ENCODE measurements around the gene ENTPD3. TPM values are rescaled to one million over a fixed set of nuclear protein-coding genes. Genes with fewer than 3 reads are reported as not detected.

The ENTPD3 gene
- total RNA-seq, 1 donor from 2014 or later: not detected

GRCh38 chr3:40470701-40471100 lies 83.7 kb downstream of the ENTPD3 start:
- POLR2A ChIA-PET: interaction anchor here (1.0 kb wide), 1 partner anchor 14 kb away, joined by 5 read pairs; the partner anchor contains the start of gene RPL14
- H3K9me3 Mint-ChIP-seq: no peaks in the 10 kb centered on the region
- ATAC-seq (ENCODE audit: low read depth) (no peak), DNase-seq (no peak)
- no peak overlapping the region for H3K4me3 Mint-ChIP-seq
- H3K27me3 Mint-ChIP-seq: no peaks in the 10 kb centered on the region
- no peak for TF ChIP-seq CTCF (IDR thresholded peaks at IDR 0.05)
- peaks cover 15% of the 10 kb centered on the region for H3K36me3 Mint-ChIP-seq (ENCODE audit: low read depth)
- CTCF ChIA-PET: no interaction called here
- H3K27ac Mint-ChIP-seq: no peak overlapping the region
- intact Hi-C loops (cut with micrococcal nuclease): no loop called here
- H3K4me1 Mint-ChIP-seq: peaks cover 2% of the 10 kb centered on the region

- DNase-seq (peak; percentile 64), ATAC-seq (ENCODE audit: low read depth) (peak; percentile 97)
- ChIA-PET POLR2A (interaction anchor here (0.6 to 3.4 kb wide), 12 partner anchors 13 to 1045 kb away, joined by 3 to 38 read pairs (median 5); partner anchors contain the start of genes CTNNB1, RPL14, ZNF620 and ZNF621), CTCF (interaction anchor here (1.0 kb wide), 1 partner anchor 49 kb away, joined by 3 read pairs; no protein-coding TSS in a partner anchor)
- H3K9me3 Mint-ChIP-seq: no peaks in the 10 kb centered on the region
- H3K36me3 Mint-ChIP-seq (ENCODE audit: low read depth): peaks cover 42% of the 10 kb centered on the region
- H3K4me3 Mint-ChIP-seq: peak within 1 kb of the TSS; percentile 93
- no peaks in the 10 kb centered on the region for H3K27me3 Mint-ChIP-seq
- peak within 1 kb of the TSS; percentile 94 for H3K27ac Mint-ChIP-seq
- TF ChIP-seq CTCF (IDR thresholded peaks at IDR 0.05): no peak
- H3K4me1 Mint-ChIP-seq: peaks cover 27% of the 10 kb centered on the region
- intact Hi-C loops (cut with micrococcal nuclease): loop anchor here (1.0 kb wide), 5 partner anchors 19 to 167 kb away; partner anchors contain the start of genes EIF1B, RPL14 and ZNF621
Observed at GRCh38 chr3:40476478-40477470, 89.8 kb downstream of the ENTPD3 start, which contains the start of gene ZNF619. TSS of gene ZNF619 (plus strand) at chr3:40477122. CDS start at chr3:40477980, 858 bp downstream.

- Mint-ChIP-seq H3K27ac (peak overlapping the region; percentile 94), H3K4me1 (peaks cover 27% of the 10 kb centered on the region), H3K36me3 (ENCODE audit: low read depth) (peaks cover 49% of the 10 kb centered on the region), H3K4me3 (peak overlapping the region; percentile 93), H3K9me3 (no peaks in the 10 kb centered on the region), H3K27me3 (no peaks in the 10 kb centered on the region)
- ChIA-PET POLR2A (interaction anchor here (1.2 to 3.4 kb wide), 7 partner anchors 17 to 721 kb away, joined by 4 to 38 read pairs (median 7); partner anchors contain the start of genes CTNNB1, RPL14, ZNF620 and ZNF621), CTCF (no interaction called here)
- ATAC-seq (ENCODE audit: low read depth) (no peak), DNase-seq (no peak)
- intact Hi-C loops (cut with micrococcal nuclease): loop anchor here (1.0 kb wide), 5 partner anchors 20 to 168 kb away; partner anchors contain the start of genes EIF1B, RPL14 and ZNF621
- TF ChIP-seq CTCF (IDR thresholded peaks at IDR 0.05): no peak
Observed at GRCh38 chr3:40477666-40478065, 90.7 kb downstream of the ENTPD3 start.

Other genes starting within 250 kb of the ENTPD3 start
- 62.0 and 65.5 TPM in 2 replicates for gene EIF1B, start 77.5 kb upstream of the ENTPD3 start, total RNA-seq
- gene RPL14, start 70.2 kb downstream of the ENTPD3 start, total RNA-seq: 2,616 and 3,526 TPM in 2 replicates
- 14.9 and 16.7 TPM in 2 replicates for gene ZNF619, start 89.9 kb downstream of the ENTPD3 start, total RNA-seq
- gene ZNF620, start 118.9 kb downstream of the ENTPD3 start, total RNA-seq: 3.6 and 4.0 TPM in 2 replicates
- 20.2 and 25.8 TPM in 2 replicates for gene ZNF621, start 137.8 kb downstream of the ENTPD3 start, total RNA-seq